Psoas muscle (tissue), 8 donors: ENCODE results near the gene PRKD2. TPM values are rescaled to one million over a fixed set of nuclear protein-coding genes. Genes with fewer than 3 reads are reported as not detected.
"Not testable (repeated sequence)": the region's sequence is repeated elsewhere in the genome, so short reads cannot be mapped to it uniquely, and the experiment has no call there.

ENCODE experiments used
- ATAC-seq, 4 donors: fragments of 200-7000 bp; cut with Tn5 transposase; one replicate each; pipeline ENCODE4 v1.9.1; 2020; ENCODE audit warnings: moderate library complexity in 3 of 4, mild to moderate bottlenecking in 2 of 4
- DNase-seq, 2 donors: peaks; one replicate each; pipeline ENCODE4 v3.0.0-alpha.2; 2020
- H3K27ac ChIP-seq: fragments of 200-600 bp; one replicate; pipeline ENCODE4 v1.8.0; 2022
- H3K27me3 ChIP-seq, 3 donors: fragments of 200-600 bp in 1 of 3; one replicate each; pipeline versions ENCODE4 v1.6.1 to v1.8.0; 2013 to 2022; ENCODE audit warnings: low read length in 2 of 3, mild to moderate bottlenecking in 2 of 3, moderate library complexity in 1 of 3; ENCODE audit not compliant: insufficient read depth in 3 of 3
- H3K36me3 ChIP-seq, 2 donors: fragments of 200-600 bp in 1 of 2; one replicate each; pipeline versions ENCODE4 v1.6.1 to v1.8.0; 2013 to 2022; ENCODE audit warnings: low read depth in 1 of 2, mild to moderate bottlenecking in 1 of 2, moderate library complexity in 1 of 2; ENCODE audit not compliant: insufficient read depth in 1 of 2
- H3K4me1 ChIP-seq: fragments of 200-600 bp; one replicate; pipeline ENCODE4 v1.8.0; 2022
- H3K4me3 ChIP-seq: fragments of 200-600 bp; one replicate; pipeline ENCODE4 v1.8.0; 2022; ENCODE audit warnings: mild to moderate bottlenecking
- H3K9me3 ChIP-seq: fragments of 200-600 bp; one replicate; pipeline ENCODE4 v1.8.0; 2022
- WGBS, 3 donors: extraction: QIAGEN DNeasy Blood & Tissue Kit; methylation state at CpG; one replicate each; pipeline versions ENCODE4 v1.1.6 to v1.1.7; 2013; 5-methylcytosine and 5-hydroxymethylcytosine counted together
- intact Hi-C, 2 donors: fragments of 100-400 bp; cut with DNase I; formaldehyde crosslinking; loops; one replicate each; pipeline versions ENCODE4 v1.11.0 to v1.14.2; 2022
- long read RNA-seq, 2 donors: library from polyadenylated mRNA; unstranded; transcript quantifications; one replicate each; pipeline ENCODE4 v2.0.0, GENCODE V29; 2021
- polyA plus RNA-seq, 3 donors: library from polyadenylated mRNA; stranded (reverse); fragments of 200-250 nt; gene quantifications; one replicate each; pipeline ENCODE4 v1.2.3, GENCODE V29; 2013
- total RNA-seq, 4 donors: library from RNA; stranded (reverse); fragmentation: NEBNext Ultra II Directional in 2 of 4; extraction: Animal tissue kit (Norgen Biotek cat#: 25700) in 2 of 4; gene quantifications; one replicate each; pipeline versions ENCODE4 v1.2.1 to v1.2.4, GENCODE V29; 2021 to 2023
- TF ChIP-seq, protein P1 (sequence below): fragments of 200-600 bp; IDR thresholded peaks from one replicate; pipeline ENCODE4 v1.8.0; 2022; ENCODE audit warnings: antibody characterized with exemption
- donor health status: healthy with polysubstance abuse.
- donor health status: DM: no; HTN: no; CAD: no; lungs with moderate emphysema.
- donor health status: Bipolar disorder and iron deficiency.
- donor health status: healthy.
- donor health status: DM: yes; HTN: yes; CAD: no.
- donor health status: DM: no; HTN: no; CAD: no.
- donor health status: DM: no; HTN: no; CAD: no.
- donor health status: DM: yes; HTN: yes; CAD: no.

The PRKD2 gene
- total RNA-seq (1 to 10 TPM; 6.3 to 9.1 (median 8.1) TPM), polyA plus RNA-seq (1 to 10 TPM; 4.0 to 6.9 (median 4.8) TPM)
- long read RNA-seq, donor 1, partial matches to known transcripts: 1 of 3 reads
- long read RNA-seq, donor 1, other reads (novel, unspliced or antisense): 0 of 3 reads
- long read RNA-seq, donor 2, partial matches to known transcripts: 2 of 9 reads
- long read RNA-seq, donor 2, other reads (novel, unspliced or antisense): 3 of 9 reads

GRCh38 chr19:46717034-46717715, at the start of gene PRKD2:
TSS of gene PRKD2 (minus strand) at chr19:46717114. CDS start at chr19:46716370, 744 bp downstream.
- Histone ChIP-seq H3K9me3 (no peaks in the 10 kb centered on the region), H3K27ac (peak within 1 kb of the TSS; percentile 72), H3K4me3 (peak within 1 kb of the TSS; percentile 89), H3K36me3 (peaks cover 5 to 35% of the 10 kb centered on the region in 2 donors), H3K27me3 (no peaks in the 10 kb centered on the region), H3K4me1 (peaks cover 18% of the 10 kb centered on the region)
- WGBS, 3 donors: 1 to 4% (median 1%) methylated on average over 35 to 52 of the region's 52 CpGs
- ATAC-seq: peak; percentile 81 to 92 (median 88)
- peak; percentile 93 to 94 for DNase-seq
- TF ChIP-seq, protein P1, sequence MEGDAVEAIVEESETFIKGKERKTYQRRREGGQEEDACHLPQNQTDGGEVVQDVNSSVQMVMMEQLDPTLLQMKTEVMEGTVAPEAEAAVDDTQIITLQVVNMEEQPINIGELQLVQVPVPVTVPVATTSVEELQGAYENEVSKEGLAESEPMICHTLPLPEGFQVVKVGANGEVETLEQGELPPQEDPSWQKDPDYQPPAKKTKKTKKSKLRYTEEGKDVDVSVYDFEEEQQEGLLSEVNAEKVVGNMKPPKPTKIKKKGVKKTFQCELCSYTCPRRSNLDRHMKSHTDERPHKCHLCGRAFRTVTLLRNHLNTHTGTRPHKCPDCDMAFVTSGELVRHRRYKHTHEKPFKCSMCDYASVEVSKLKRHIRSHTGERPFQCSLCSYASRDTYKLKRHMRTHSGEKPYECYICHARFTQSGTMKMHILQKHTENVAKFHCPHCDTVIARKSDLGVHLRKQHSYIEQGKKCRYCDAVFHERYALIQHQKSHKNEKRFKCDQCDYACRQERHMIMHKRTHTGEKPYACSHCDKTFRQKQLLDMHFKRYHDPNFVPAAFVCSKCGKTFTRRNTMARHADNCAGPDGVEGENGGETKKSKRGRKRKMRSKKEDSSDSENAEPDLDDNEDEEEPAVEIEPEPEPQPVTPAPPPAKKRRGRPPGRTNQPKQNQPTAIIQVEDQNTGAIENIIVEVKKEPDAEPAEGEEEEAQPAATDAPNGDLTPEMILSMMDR: no peak
- intact Hi-C loops: no loop called here

DNA sequence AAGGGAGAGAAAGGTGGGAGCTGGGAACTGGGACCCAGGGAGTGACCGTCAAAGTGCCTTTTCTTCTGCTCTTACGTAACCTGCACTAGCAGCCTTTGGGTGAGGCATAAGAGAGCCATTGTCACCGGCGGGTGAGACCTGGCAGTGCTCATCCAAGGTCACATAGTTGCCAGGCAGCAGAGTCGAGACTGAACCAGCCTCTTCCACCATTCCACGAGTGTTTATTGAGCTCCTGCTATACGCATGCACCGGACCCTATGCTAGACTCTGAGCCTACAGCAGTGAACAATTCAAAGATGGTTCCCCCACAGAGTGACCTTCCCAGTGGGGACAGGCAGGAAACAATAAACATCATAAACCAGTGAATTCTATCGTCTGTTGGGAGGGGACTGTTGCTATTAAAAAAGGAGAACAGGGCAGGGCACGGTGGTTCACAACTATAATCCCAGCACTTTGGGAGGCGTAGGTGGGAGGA, 47.9 kb upstream of the PRKD2 start:
- Histone ChIP-seq H3K9me3 (no peaks in the 10 kb centered on the region), H3K4me1 (peaks cover 20% of the 10 kb centered on the region), H3K27ac (no peak overlapping the region), H3K4me3 (no peak overlapping the region), H3K36me3 (no peaks in the 10 kb centered on the region), H3K27me3 (no peaks in the 10 kb centered on the region)
- intact Hi-C loops: no loop called here
- 59 to 63% (median 62%) methylated on average over 11 of the region's 11 CpGs for WGBS, 3 donors
- ATAC-seq: no peak
- TF ChIP-seq, protein P1: no peak
- no peak for DNase-seq

DNA sequence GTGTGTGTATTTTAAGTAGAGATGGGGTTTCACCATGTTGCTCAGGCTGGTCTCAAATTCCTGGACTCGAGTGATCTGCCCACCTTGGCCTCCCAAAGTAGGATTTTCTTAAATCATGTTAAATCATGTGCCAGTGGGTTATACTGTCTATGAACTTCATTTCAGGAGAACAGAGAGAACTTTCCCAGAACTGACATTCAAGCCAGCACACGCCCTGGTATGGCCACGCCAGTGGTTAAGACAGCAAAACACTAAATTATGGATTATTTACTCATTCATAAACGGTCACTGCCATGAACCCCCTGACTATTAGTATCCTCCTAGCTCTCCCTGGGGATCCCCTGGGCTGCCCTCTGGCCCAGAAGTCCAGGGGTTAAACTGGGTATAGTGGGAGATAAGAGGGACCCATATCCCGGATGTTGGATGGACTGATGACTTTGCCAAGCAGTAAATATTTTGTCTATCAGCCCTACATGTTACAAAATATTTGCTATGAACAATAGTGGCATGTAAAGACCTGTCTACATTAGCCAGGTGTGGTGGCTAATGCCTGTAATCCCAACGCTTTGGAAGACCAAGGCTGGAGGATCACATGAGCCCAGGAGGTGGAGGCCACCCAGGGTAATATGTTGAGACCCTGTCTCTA, 45.5 kb upstream of the PRKD2 start:
- ATAC-seq: no peak
- Histone ChIP-seq H3K27me3 (no peaks in the 10 kb centered on the region), H3K4me3 (no peak overlapping the region), H3K36me3 (peaks cover 0 to 4% of the 10 kb centered on the region in 2 donors), H3K9me3 (no peaks in the 10 kb centered on the region), H3K4me1 (peaks cover 23% of the 10 kb centered on the region), H3K27ac (no peak overlapping the region)
- 64 to 80% (median 75%) methylated on average over 6 of the region's 6 CpGs for WGBS, 3 donors
- intact Hi-C loops: no loop called here
- DNase-seq: no peak
- TF ChIP-seq, protein P1: no peak

- Histone ChIP-seq H3K27ac (no peak overlapping the region), H3K4me1 (peaks cover 23% of the 10 kb centered on the region), H3K4me3 (no peak overlapping the region), H3K9me3 (no peaks in the 10 kb centered on the region), H3K27me3 (no peaks in the 10 kb centered on the region), H3K36me3 (peaks cover 2 to 13% of the 10 kb centered on the region in 2 donors)
- ATAC-seq (no peak), DNase-seq (no peak)
- 48 to 52% (median 49%) methylated on average over 5 of the region's 5 CpGs for WGBS, 3 donors
- TF ChIP-seq, protein P1: no peak
- intact Hi-C loops: no loop called here
Observed at GRCh38 chr19:46761418-46761831, 44.5 kb upstream of the PRKD2 start.

DNA sequence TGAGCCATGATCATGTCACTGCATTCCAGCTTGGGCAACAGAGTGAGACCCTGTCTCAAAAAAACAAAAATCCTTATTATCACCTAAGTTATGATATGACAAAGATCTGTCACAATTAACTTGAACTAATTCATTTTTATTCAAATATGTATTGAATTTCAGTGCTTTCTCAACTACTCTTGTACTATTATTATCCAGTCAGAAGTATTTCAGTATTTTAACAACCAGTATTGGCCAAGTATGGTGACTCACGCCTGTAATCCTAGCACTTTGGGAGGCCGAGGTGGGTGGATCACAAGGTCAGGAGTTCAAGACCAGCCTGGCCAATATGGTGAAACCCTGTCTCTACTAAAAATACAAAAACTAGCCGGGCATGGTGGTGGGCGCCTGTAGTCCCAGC, 44.0 kb upstream of the PRKD2 start:
- Histone ChIP-seq H3K36me3 (peaks cover 3 to 16% of the 10 kb centered on the region in 2 donors), H3K27ac (peak overlapping the region; percentile 58), H3K4me1 (peaks cover 23% of the 10 kb centered on the region)
- WGBS, 3 donors: 48 to 81% (median 65%) methylated on average over 4 of the region's 4 CpGs
- intact Hi-C loops, DNase-seq, H3K9me3 ChIP-seq, ATAC-seq, H3K27me3 ChIP-seq, H3K4me3 ChIP-seq: not testable (repeated sequence)
